Measurements from ENCODE around the gene WDR91.

WDR91 gene

DNA sequence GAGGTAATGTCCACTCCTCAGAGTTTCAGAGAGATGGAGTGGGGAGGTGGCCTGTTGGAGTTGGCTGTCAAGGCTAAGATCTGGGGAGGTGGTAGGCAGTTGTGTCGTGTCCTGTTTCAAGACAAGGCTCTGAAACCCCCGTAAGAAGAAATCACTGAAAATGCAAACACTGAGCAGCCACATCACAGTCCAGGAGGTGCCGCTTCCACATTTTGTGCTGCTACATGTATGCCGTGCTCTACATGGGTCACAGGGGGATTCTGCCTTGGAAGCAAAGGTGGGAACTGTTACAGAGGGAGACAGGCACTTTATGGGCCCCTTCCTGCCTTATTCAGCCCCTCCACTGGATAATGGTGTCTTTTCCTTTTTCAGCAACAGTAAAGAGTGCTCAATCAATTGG, 11.9 kb downstream of the WDR91 start:
- DNase-seq (ENCODE audit: low read depth in 3 of 3, low spot score in 1 of 3), result no peak

DNA sequence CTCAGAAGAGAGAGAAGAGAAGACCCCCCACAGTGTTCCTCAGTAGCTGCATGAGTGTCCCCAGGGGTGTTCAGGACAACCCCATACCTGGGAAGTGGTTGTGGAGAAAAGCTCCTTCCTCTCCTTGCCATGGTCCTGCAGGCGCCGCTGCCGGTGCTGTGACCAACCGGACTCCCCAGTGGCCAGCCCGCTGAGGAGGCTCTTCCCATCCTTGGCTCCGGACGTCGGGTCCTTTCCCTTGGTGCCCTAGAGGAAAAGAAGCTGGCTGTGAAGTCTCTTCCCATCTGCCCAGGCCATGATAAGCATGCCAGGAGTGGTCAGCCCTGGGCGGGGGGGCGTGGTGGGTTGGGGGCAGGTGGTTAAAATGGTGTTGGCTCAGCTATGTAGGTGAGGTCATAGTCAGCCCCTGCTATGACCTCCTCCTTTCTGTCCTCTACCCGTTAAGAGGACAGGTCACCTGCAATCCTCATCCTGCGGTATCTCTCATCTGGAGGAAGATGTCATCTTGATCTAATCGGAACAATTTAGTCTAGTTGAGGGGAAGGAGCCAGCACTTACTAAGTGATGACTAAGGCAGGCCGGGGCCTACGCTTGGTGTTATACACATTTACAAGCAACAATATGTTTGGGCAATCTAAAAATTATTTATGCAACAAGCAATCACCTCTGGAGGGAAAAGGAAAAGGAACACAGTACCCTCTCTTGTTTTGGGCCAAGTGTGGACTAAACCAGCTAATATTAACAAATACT, 13.2 kb downstream of the WDR91 start:
- DNase-seq (ENCODE audit: low read depth in 3 of 3, low spot score in 1 of 3), result no peak

GRCh38 chr7:135197343-135197742, 14.0 kb downstream of the WDR91 start:
- no peak for DNase-seq (ENCODE audit: low read depth in 3 of 3, low spot score in 1 of 3)

DNA sequence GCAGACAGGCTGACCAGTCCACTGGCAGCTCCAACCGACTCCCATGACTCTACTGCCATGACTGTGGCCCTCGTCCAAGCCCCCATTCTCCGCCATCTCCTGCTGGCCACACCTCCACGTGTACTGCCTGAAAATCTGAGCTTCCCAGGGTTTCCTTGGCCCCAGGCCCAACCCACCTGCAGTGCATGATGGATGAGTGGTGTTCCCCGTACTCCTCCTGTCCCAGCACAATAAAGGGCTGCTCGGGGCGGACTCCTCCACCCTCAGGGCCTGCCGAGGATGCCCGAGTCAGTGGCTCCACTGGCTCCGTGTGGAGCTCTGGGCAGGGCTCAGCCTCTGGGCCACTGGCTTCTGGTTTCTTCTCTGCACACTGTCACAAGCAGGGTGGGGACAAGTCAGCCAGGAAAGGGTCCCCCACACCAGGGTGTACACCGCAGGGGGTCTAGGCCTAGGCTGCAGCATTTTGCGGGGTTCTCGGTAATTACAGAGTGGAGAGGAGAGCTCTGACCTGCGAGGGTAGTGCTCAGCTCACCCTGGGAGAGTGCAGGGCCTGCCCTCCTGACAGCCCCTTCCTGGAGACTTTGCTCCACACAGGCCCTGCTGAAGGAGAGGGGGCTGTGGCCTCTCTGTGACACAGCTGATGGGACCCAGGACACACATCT, 15.2 kb downstream of the WDR91 start:
- DNase-seq (ENCODE audit: low read depth in 3 of 3, low spot score in 1 of 3), result no peak

DNA sequence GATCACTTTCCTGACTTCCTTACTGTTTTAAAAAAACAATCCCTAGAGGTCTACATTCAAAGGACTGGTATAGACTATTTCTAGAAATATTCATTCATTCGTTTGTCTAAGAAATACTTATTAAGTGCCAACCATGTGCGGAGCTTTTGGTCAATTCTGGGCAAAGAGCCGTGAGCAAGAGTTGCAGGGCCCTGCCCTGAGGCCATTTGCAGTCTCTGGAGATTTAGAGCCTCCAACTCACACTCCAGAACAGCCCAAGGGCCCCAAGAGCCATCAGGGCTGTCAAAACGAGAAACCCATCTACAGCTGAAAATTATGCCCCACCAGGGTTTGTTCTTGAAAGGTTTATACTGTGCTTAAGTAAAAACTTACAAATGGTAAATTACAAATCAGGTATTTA, 16.2 kb downstream of the WDR91 start:
- DNase-seq (ENCODE audit: low read depth in 3 of 3, low spot score in 1 of 3), result no peak

DNA sequence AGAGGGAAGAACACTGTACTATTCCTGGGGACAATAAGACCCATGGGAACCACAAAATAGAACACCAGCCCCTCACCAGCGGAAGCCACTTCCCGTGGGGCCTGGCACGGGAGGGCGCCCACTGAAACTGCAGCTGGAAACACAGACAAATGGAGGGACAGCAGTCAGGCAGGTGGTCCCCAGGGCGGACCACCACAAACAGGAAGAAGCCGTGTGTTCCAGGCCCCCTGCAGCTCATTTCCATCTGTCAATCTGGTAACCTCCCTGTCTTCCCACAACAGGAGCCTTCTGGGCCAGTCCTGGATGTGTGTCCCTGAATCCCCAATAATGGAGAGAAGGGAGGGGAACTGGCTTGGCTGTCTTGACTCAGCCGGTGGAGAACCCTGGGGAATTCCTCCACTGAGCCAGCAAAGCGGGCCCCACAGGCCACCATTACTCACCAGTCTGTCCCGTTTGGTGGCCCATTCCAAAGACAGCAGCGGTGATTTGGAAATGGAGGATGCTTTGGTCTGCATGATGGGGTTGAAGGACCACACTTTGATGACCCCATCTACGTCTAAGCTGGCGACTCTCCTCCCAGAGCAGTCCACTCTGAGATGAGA, 16.7 kb downstream of the WDR91 start:
- no peak for DNase-seq (ENCODE audit: low read depth in 3 of 3, low spot score in 1 of 3)

- DNase-seq (ENCODE audit: low read depth in 3 of 3, low spot score in 1 of 3), result no peak
Observed at GRCh38 chr7:135193615-135194081, 17.7 kb downstream of the WDR91 start.

DNA sequence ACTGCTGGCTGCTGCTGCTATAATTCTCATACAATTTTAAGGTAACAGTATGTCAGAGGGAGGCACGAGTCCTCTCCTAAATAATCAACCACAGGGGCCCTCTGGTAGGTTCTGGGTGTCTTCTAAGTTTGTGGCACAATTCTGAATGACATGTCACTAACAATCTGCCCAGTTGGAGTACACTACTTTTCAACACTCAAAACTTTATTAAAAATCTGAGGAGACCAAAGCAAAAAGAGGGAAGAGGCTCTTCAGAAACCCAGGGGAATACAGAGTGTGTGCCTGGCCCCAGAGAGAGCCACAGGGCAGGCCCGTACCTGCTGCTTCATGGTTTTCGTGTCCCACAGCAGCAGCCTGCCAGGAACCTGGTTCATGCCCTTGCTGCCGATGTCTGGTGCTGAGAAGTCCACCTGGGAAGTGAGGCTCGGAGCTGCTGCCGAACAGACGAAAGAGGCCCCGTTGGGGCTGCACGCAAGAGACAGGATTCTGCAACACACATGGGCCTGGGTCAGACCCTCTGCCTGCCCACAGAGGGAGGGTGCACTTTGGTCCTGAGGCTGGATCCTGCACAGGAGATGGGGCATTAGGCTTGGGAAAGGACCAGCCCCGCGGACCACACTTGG, 18.3 kb downstream of the WDR91 start:
- no peak for DNase-seq (ENCODE audit: low read depth in 3 of 3, low spot score in 1 of 3)

DNA sequence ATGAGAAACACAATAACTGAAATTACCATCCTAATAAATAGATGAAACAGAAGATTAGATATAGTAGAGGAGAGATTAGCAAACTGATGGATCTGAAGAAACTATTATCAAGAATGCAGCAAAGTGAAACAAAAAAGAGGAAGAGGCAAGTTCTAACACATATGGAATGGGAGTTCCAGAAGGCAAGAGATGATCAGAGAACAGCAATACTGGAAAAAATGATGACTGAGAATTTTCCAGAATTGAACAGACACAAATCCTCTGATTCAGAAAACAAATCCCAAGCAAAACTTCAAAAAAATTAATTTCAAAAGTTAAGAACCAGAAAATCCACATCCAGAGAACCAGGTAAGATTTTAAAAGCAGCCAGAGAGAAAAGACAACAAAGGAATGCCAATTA, 20.6 kb downstream of the WDR91 start:
- no peak for DNase-seq (ENCODE audit: low read depth in 3 of 3, low spot score in 1 of 3)

DNA sequence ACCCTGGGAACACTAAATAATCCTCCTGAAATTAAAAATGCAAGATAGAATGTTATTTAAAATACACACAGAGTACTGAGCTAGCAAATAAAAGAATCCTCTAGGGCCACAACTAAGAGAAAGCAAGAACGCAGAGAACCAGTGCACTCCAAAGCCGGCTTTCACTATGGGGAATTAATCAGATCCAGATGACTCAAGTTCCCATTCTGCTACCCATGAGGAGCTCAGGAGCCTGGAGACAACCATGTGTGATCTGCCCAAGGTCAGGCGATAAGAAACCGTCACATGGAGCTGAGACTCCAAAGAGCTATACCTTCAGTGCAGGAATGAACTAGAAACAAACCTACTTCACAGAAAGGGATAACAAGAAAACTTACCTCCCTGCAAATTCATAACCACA, 21.4 kb downstream of the WDR91 start:
- DNase-seq (ENCODE audit: low read depth in 3 of 3, low spot score in 1 of 3), result no peak

- no peak for DNase-seq (ENCODE audit: low read depth in 3 of 3, low spot score in 1 of 3)
Observed at GRCh38 chr7:135189221-135189662, 22.1 kb downstream of the WDR91 start.

DNA sequence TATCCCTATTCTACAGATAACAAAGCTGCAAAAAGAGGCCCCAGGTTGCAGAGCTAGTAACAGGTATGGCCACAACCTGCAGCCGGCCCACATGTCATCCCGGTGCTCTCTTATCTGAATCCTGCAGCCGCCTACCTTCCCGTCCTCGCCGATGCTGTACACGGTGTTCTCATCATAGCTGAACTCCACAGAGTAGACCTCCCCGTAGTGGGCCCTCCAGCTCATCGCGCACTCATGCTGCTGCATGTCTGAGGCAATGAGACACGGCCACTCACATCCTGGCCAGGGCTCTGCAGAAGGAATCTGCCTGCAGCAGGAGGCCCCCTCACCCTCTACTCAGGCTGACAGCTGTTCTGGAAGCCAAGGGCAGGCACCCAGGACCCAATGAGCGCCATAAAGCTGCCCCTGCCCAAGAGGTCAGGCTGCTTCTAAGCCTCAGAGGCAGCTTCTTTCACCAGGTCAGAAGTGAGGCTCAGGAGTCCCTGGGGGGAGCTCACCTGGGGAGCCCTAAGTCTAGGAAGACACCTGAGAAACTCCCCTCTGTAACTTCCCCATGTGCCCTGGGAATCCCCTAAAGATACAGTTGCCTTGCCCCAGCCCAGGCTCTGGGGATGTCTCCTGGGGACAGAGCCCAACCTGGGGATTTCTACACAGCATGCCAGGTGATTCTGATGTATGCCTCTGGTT, 22.9 kb downstream of the WDR91 start:
- no peak for DNase-seq (ENCODE audit: low read depth in 3 of 3, low spot score in 1 of 3)

DNA sequence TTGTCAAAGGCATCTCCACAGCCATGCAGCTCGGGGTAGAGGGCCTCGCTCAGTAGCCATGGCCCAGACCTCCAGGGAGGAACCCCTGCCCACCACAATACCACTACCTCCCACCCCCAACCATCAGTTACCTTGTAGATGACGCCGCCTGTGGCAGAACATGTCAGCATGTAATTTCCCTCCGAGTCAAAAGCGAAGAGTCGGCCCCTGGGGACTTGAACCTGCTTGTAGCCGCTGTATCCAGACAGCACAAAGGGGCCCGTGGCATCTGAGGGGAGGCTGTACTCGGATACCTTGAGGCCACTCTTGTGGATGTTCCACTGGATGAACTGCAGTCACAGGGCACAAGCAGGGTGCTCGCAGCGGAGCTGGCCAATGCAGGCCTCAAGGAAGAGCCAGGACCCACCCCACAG, 24.5 kb downstream of the WDR91 start:
- no peak for DNase-seq (ENCODE audit: low read depth in 3 of 3, low spot score in 1 of 3)

DNA sequence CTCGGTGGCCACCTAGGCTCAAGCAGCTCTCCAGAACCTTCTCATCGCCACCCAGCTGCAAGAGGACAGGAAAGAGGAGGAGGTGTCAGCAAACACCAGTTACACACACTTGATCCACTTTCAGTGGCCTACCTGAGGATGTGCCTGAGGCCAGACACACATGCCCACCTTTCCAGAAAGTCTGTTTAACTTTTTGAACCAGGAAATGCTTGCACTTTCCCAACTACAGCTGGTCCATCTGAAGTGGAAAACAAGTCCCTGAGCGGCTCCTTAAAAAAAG, 25.1 kb downstream of the WDR91 start:
- DNase-seq (ENCODE audit: low read depth in 3 of 3, low spot score in 1 of 3), result no peak

GRCh38 chr7:135185471-135186260, 25.7 kb downstream of the WDR91 start:
- DNase-seq (ENCODE audit: low read depth in 3 of 3, low spot score in 1 of 3), result no peak

DNA sequence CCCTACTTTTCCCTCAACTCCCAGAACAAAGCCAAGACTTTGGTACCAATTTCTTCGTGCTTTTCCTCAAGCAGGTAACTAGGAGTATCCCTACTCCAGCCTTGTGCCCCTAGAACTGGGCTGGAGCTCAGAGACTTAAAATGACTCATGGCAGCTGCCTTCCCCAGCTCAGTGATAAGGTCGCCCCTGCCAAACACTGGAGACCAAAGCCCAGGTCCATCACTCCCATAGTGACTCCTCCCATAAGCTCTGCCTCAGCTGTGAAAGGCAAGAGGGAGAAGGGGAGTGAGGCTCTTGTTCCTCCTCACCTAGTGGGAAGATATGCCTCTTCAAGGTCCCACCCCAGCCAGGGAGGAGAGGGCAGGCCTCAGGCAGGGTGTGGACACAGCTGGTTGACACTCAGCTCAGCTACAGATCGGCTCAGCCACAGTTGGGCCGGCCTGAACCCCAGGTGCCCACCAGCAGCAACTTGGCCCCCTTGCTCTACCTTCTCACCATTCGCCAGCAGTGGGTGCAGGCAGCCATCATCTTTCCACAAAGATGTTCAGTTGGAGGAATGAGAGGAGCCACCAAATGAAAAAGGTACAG, 27.0 kb downstream of the WDR91 start:
- no peak for DNase-seq (ENCODE audit: low read depth in 3 of 3, low spot score in 1 of 3)

DNA sequence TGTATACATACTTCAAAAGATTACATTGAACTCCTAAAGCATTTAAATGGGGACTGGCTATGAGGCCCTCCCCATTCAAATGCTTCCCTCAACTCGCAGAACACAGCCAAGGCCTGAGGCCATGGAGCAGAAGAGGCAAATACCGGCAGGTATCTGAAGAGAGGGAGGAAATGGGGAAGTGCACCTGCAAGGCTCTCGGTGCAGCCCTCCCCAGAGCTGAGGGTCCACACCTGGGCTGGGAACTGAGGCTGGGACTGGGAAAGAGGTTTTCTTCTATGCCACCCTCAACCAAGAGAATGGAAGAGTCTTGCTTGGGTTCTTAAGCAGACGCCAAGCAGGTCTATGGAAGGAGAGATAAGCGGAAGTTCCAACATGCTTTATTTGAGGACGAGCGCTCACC, 27.8 kb downstream of the WDR91 start:
- DNase-seq (ENCODE audit: low read depth in 3 of 3, low spot score in 1 of 3), result no peak

GRCh38 chr7:135181929-135182678, 29.2 kb downstream of the WDR91 start:
- no peak for DNase-seq (ENCODE audit: low read depth in 3 of 3, low spot score in 1 of 3)

DNA sequence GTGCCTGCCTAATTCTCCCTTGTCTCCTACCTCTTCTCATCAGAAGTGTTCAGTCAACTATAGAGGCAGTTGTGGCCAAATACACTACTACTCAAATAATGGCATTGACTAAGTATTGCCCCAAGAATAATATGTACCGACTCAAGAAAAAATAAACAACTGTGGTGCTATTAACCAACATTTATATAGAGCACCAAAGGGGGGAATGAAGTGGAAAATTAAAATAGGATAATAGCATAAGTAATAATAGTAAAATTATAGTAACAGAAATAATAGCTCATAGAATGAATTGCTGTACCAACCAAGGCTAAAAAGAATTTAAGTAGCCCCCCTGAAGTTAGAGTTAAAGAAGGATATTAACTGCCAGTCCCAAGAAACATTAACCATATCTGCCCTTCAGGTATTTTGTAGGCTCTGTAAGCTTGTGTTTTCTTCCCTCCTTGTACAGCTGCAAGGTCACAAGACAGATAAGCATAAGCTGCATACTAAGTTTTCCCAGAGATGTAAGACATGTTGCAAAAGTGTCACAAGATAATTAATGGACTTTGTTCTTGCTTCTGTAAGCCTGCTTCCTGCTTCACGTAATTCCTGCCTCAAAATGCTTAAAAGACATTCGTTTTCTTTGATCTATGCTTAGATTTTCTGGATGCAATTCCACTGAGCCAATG, 29.9 kb downstream of the WDR91 start:
- DNase-seq (ENCODE audit: low read depth in 3 of 3, low spot score in 1 of 3), result no peak
